ENCODE data around the gene HSPA4. TPM values are rescaled to one million over a fixed set of nuclear protein-coding genes. Genes with fewer than 3 reads are reported as not detected.

The HSPA4 gene
- total RNA-seq, 1 experiment from 2014 or later, result 296 TPM

- CTCF ChIA-PET, result interaction anchor here (0.5 to 1.2 kb wide), 3 partner anchors 19 to 200 kb away, joined by 3 to 5 read pairs (median 3); no protein-coding TSS in a partner anchor
- intact Hi-C loops (cut with micrococcal nuclease; ENCODE audit: unreplicated experiment), result no loop called here
- no peak for DNase-seq
- BruUV-seq (replicated peaks), result no TSS peak
- H3K27ac Mint-ChIP-seq (ENCODE audit: unreplicated experiment), result no peak overlapping the region
- peaks cover 43% of the 10 kb centered on the region for H3K36me3 Mint-ChIP-seq (ENCODE audit: insufficient read depth, unreplicated experiment)
- peaks cover 42% of the 10 kb centered on the region for H3K4me1 Mint-ChIP-seq (ENCODE audit: low read depth, unreplicated experiment)
- no peaks in the 10 kb centered on the region for H3K9me3 Mint-ChIP-seq (ENCODE audit: low read depth, unreplicated experiment)
- no peak overlapping the region for H3K4me3 Mint-ChIP-seq (ENCODE audit: low read depth, unreplicated experiment)
- no peak for TF ChIP-seq CTCF (IDR thresholded peaks at IDR 0.05; ENCODE audit: unreplicated experiment)
- H3K27me3 Mint-ChIP-seq (ENCODE audit: unreplicated experiment), result no peaks in the 10 kb centered on the region
These were observed 5.1 kb downstream of the HSPA4 start for GRCh38 chr5:133056891-133057290.

GRCh38 chr5:133059621-133060020 is 7.8 kb downstream of the HSPA4 start:
- no peak overlapping the region for H3K4me3 Mint-ChIP-seq (ENCODE audit: low read depth, unreplicated experiment)
- H3K4me1 Mint-ChIP-seq (ENCODE audit: low read depth, unreplicated experiment), result peaks cover 54% of the 10 kb centered on the region
- DNase-seq, result no peak
- intact Hi-C loops (cut with micrococcal nuclease; ENCODE audit: unreplicated experiment), result loop anchor here (10.0 kb wide), 1 partner anchor 155 kb away; no protein-coding TSS in a partner anchor
- H3K27ac Mint-ChIP-seq (ENCODE audit: unreplicated experiment), result no peak overlapping the region
- H3K36me3 Mint-ChIP-seq (ENCODE audit: insufficient read depth, unreplicated experiment), result peaks cover 31% of the 10 kb centered on the region
- CTCF ChIA-PET, result no interaction called here
- no TSS peak for BruUV-seq (replicated peaks)
- TF ChIP-seq CTCF (IDR thresholded peaks at IDR 0.05; ENCODE audit: unreplicated experiment), result no peak
- no peaks in the 10 kb centered on the region for H3K27me3 Mint-ChIP-seq (ENCODE audit: unreplicated experiment)
- no peaks in the 10 kb centered on the region for H3K9me3 Mint-ChIP-seq (ENCODE audit: low read depth, unreplicated experiment)

GRCh38 chr5:133062276-133062675 is 10.5 kb downstream of the HSPA4 start:
- DNase-seq, result no peak
- TF ChIP-seq CTCF (IDR thresholded peaks at IDR 0.05; ENCODE audit: unreplicated experiment), result no peak
- Mint-ChIP-seq H3K9me3 (ENCODE audit: low read depth, unreplicated experiment) (no peaks in the 10 kb centered on the region), H3K4me3 (ENCODE audit: low read depth, unreplicated experiment) (no peak overlapping the region), H3K4me1 (ENCODE audit: low read depth, unreplicated experiment) (peaks cover 51% of the 10 kb centered on the region), H3K36me3 (ENCODE audit: insufficient read depth, unreplicated experiment) (peaks cover 36% of the 10 kb centered on the region), H3K27me3 (ENCODE audit: unreplicated experiment) (no peaks in the 10 kb centered on the region), H3K27ac (ENCODE audit: unreplicated experiment) (peak overlapping the region; percentile 55)
- CTCF ChIA-PET, result no interaction called here
- no TSS peak for BruUV-seq (replicated peaks)
- intact Hi-C loops (cut with micrococcal nuclease; ENCODE audit: unreplicated experiment), result loop anchor here (10.0 kb wide), 1 partner anchor 157 kb away; no protein-coding TSS in a partner anchor

- Mint-ChIP-seq H3K27me3 (ENCODE audit: unreplicated experiment) (no peaks in the 10 kb centered on the region), H3K27ac (ENCODE audit: unreplicated experiment) (peak overlapping the region; percentile 24), H3K4me3 (ENCODE audit: low read depth, unreplicated experiment) (peak overlapping the region; percentile 3), H3K36me3 (ENCODE audit: insufficient read depth, unreplicated experiment) (peaks cover 53% of the 10 kb centered on the region), H3K9me3 (ENCODE audit: low read depth, unreplicated experiment) (no peaks in the 10 kb centered on the region), H3K4me1 (ENCODE audit: low read depth, unreplicated experiment) (peaks cover 51% of the 10 kb centered on the region)
- CTCF ChIA-PET, result no interaction called here
- BruUV-seq (replicated peaks), result no TSS peak
- no peak for TF ChIP-seq CTCF (IDR thresholded peaks at IDR 0.05; ENCODE audit: unreplicated experiment)
- DNase-seq, result peak; percentile 58
- intact Hi-C loops (cut with micrococcal nuclease; ENCODE audit: unreplicated experiment), result loop anchor here (10.0 kb wide), 1 partner anchor 159 kb away; no protein-coding TSS in a partner anchor
These were observed 12.2 kb downstream of the HSPA4 start for GRCh38 chr5:133063965-133064364.
